ENCODE results near the gene WWC2.

WWC2 gene

GRCh38 chr4:183202523-183202922 lies 103.5 kb downstream of the WWC2 start:
- DNase-seq (ENCODE audit: low read depth), result no peak

DNA sequence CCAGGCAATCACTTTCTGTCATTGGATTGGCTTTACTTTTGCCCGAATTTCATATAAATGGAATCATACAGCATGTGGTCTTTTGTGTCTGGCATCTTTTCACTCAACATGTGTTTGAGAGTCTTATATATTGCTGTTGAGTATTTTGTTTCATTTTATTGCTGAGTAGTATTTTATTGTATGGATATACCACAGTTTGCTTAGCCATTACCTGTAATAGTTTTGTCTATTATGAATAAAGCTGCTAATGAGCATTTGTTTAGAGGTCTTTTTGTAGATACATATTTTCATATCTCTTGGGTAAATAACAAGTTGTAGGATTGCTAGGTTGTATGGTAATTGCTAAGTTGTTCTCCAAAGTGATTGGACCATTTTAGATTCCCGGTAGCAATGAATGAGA lies 105.7 kb downstream of the WWC2 start:
- DNase-seq (ENCODE audit: low read depth), result no peak

- DNase-seq (ENCODE audit: low read depth), result no peak
Observed at GRCh38 chr4:183205193-183205592, 106.1 kb downstream of the WWC2 start.

- DNase-seq (ENCODE audit: low read depth), result no peak
Observed at GRCh38 chr4:183205709-183206108, 106.7 kb downstream of the WWC2 start.

- no peak for DNase-seq (ENCODE audit: low read depth)
Observed at GRCh38 chr4:183211533-183211932, 112.5 kb downstream of the WWC2 start.

GRCh38 chr4:183213996-183214395 lies 114.9 kb downstream of the WWC2 start:
- no peak for DNase-seq (ENCODE audit: low read depth)

DNA sequence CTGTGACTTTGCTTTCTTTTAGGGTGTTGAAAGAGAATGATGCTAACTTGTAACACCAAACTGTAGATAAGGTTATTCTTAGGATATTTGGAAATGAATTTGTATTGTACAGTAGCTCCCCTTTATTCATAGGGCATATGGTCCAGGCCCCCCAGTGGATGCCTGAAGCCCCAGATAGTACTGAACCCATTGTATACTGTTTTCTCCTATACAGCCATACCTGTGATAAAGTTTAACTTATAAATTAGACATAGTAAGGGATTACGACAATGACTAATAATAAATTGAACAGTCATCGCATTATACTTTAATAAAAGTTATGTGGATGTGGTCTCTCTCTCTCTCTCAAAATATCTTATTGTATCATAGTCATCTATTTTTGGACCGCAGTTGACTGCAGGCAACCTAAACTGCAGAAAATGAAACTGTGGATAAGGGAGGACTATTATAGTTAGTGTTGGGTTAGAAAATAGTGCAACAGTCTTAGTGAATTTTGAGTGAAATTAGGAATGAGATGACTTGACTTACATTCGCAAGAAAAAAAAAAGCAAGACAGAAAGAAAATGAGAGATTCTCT lies 115.9 kb downstream of the WWC2 start:
- no peak for DNase-seq (ENCODE audit: low read depth)

DNA sequence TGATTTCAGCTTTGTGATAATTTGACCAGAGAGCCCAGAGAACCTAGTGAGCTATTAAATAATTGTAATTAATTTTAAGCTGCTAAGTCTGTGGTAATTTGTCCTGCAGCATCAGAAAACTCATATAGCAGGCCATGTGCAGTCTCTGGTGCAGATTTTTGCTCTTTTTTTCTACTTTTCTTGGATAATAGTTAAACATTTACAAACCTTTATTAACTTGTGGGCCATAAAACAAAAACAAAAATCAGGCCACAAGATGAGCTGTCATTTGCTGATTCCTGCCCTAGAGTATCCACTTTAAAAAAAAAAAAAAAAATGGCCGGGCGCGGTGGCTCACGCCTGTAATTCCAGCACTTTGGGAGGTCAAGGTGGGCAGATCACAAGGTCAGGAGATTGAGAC lies 121.2 kb downstream of the WWC2 start:
- no peak for DNase-seq (ENCODE audit: low read depth)

- no peak for DNase-seq (ENCODE audit: low read depth)
Observed at GRCh38 chr4:183223053-183223452, 124.0 kb downstream of the WWC2 start.

GRCh38 chr4:183229397-183229796 lies 130.3 kb downstream of the WWC2 start:
- DNase-seq (ENCODE audit: low read depth), result no peak

GRCh38 chr4:183240581-183241321 lies 141.7 kb downstream of the WWC2 start:
- DNase-seq (ENCODE audit: low read depth), result no peak

DNA sequence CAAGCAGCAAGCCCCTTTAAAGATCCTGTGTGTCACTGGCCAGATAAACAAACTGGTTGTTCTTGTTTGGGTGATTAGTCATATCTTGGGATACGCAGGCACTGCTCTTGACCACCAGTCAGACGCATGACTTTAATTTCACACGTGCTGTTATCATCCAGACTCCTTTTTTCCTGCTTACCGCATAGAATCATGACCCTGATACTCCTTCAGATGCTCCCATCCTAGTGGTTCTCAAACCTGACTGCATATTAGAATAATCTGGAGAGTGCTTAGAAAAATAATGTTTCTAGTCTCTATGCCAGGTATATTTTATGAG lies 142.2 kb downstream of the WWC2 start:
- DNase-seq (ENCODE audit: low read depth), result no peak

- no peak for DNase-seq (ENCODE audit: low read depth)
Observed at GRCh38 chr4:183241721-183242151, 142.7 kb downstream of the WWC2 start.

GRCh38 chr4:183242291-183242690 lies 143.2 kb downstream of the WWC2 start:
- no peak for DNase-seq (ENCODE audit: low read depth)

DNA sequence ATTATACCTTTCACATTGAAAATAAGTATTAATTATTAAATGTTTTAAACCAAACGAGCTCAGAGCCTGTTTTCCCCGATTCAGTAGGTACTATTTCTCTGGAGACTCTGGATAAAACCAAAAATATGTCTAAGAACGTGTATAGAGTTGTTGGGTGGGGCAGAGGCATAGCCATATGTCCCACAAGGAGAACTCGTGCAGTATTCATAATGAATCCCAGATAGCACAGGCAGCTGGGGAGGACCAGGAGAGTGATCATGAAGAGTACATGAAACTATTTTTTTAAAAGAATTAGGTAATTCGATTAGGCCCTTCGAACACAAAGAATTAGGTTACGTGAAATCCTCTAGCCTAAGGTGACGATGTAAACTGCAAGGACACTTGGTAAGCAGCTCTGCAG lies 145.0 kb downstream of the WWC2 start:
- no peak for DNase-seq (ENCODE audit: low read depth)

DNA sequence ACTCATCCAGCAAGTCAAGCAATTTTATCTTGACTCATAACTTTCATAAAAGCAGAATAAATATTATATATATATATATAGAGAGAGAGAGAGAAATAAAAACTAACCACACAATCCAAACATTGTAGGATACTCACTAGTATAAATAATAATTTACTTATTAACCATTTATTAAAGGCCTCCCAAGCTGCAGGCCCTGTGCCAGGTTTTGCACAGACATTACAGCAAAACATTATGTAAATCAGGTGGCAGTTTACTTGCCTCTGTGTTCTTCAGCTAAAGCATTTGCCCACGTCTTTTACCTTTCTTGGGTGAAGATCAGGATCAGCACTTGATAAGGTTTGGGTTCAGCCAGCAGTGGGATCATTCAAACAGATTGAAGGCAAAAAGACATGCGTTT lies 145.4 kb downstream of the WWC2 start:
- DNase-seq (ENCODE audit: low read depth), result no peak

DNA sequence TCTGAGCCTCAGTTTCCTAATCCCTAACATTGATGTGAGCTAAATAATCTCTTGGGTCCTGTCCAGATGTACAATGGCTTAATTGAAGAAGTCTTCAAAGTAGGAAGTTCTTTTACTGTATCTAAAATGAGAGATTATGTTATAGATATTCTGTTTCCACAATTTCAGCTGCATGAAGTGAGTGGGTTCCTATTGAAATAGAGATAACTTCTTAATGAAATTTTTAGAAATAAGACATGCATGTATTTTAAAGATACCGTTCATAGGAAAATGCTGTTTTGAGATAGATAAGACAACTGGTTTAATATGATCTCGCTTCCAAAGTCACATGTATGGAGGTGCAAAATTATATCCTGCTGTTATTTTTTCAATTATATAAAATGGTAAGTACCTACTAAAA lies 149.1 kb downstream of the WWC2 start:
- DNase-seq (ENCODE audit: low read depth), result no peak

GRCh38 chr4:183249854-183250253 lies 150.8 kb downstream of the WWC2 start:
- DNase-seq (ENCODE audit: low read depth), result no peak

- DNase-seq (ENCODE audit: low read depth), result no peak
Observed at GRCh38 chr4:183250831-183251230, 151.8 kb downstream of the WWC2 start.

DNA sequence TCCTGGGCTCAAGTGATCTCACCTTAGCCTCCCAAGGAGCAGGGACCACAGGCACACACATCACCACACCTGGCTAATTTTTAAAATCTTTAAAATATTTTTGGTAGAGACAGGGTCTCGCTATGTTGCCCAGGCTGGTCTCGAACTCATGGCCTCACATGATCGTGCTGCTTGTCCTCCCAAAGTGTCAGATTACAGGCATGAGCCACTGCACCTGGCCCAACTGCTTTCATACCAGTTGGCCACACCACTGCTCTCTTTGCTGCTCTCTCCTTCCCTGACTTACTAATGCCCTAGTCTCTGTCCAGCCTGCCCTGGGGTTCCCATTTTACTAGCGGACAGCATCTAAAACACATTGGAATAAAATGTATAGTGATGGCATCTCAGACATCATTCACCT lies 153.9 kb downstream of the WWC2 start:
- no peak for DNase-seq (ENCODE audit: low read depth)

GRCh38 chr4:183253451-183253850 lies 154.4 kb downstream of the WWC2 start:
- no peak for DNase-seq (ENCODE audit: low read depth)

GRCh38 chr4:183254162-183254561 lies 155.1 kb downstream of the WWC2 start:
- DNase-seq (ENCODE audit: low read depth), result no peak

DNA sequence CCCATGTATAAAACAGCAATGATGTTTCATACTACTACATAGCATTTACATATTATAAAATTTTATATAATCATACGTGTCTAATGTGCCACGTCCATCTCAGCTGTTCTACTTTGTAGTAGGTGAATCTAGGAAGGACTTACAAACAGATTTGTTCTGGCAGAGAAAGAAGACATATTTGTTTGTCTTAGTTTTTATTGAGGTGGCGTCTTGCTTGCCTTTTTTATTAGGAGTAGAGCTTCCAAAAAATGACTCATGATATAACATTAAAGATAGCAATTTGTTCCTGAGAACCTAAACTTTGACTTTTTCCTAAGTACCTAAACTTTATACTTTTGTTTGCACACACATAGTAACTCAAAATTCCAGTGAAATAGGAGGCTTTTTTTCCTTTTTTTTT lies 156.4 kb downstream of the WWC2 start:
- no peak for DNase-seq (ENCODE audit: low read depth)

GRCh38 chr4:183256343-183256742 lies 157.3 kb downstream of the WWC2 start:
- no peak for DNase-seq (ENCODE audit: low read depth)

Data from activated T-cell treated with anti-CD3 and anti-CD28 coated beads for 24 hours (primary cell).